K562 (cell line): ENCODE data around the gene DKK1. TPM values are rescaled to one million over a fixed set of nuclear protein-coding genes. Genes with fewer than 3 reads are reported as not detected.

Experiments used
- ATAC-seq: fragments of 200-7000 bp; cut with Tn5 transposase; 3 replicates; pipeline ENCODE4 v1.9.1; 2020; ENCODE audit warnings: moderate library complexity
- BruUV-seq: library from RNA; stranded (reverse); fragments of 400-500 nt; replicated peaks from 2 replicates; lab custom pipeline; 2021; lab: Mats Ljungman, UMichigan
- CTCF ChIA-PET: fragments of 300-600 bp; formaldehyde crosslinking; extraction: SDS; loops from one replicate; lab custom pipeline; 2021; ENCODE audit warnings: low intra/inter-chr PET ratio; lab: Yijun Ruan, JAX
- POLR2A ChIA-PET: fragments of 300-600, 350-650 bp; sonication (Branson Sonifier 250); formaldehyde crosslinking; extraction: SDS; loops from one replicate; lab custom pipeline; 2021; ENCODE audit warnings: antibody characterized with exemption, inconsistent platforms; lab: Yijun Ruan, JAX
- DNase-seq, 4 experiments: peaks; one replicate each; pipeline versions ENCODE4 v3.0.0 to v3.0.0-alpha.2; 2011 to 2018; ENCODE audit warnings: low spot score in 3 of 4, mixed read lengths in 3 of 4; ENCODE audit errors: extremely low read depth in 1 of 4
- FAIRE-seq: peaks from 2 replicates; lab custom pipeline; 2011; peaks lifted over from hg19 to GRCh38; lab: Jason Lieb, UNC
- H2AFZ ChIP-seq: 2 replicates; pipeline ENCODE4 v1.6.0; 2011; ENCODE audit warnings: low read depth, low read length, control low read depth, inconsistent platforms
- H3K27ac ChIP-seq: fragments of 200-600 bp; 3 replicates; pipeline ENCODE4 v1.8.0; 2011; ENCODE audit warnings: low read depth, mild to moderate bottlenecking, control low read depth, inconsistent platforms, low read length, moderate library complexity, mixed read lengths; ENCODE audit errors: extremely low read depth
- H3K27me3 ChIP-seq, 2 experiments: fragments of 300-600 bp in 1 of 2; 2 replicates in 1 of 2; 3 replicates in 1 of 2; pipeline versions ENCODE4 v1.6.0 to v1.8.0; 2011; ENCODE audit warnings: inconsistent platforms in 2 of 2, low read length in 2 of 2, mild to moderate bottlenecking in 1 of 2, mixed read lengths in 1 of 2, moderate library complexity in 1 of 2; ENCODE audit not compliant: control insufficient read depth in 2 of 2, insufficient read depth in 2 of 2
- H3K36me3 ChIP-seq: fragments of 300-600 bp; 3 replicates; pipeline ENCODE4 v1.8.0; 2011; ENCODE audit warnings: mild to moderate bottlenecking, low read length, inconsistent platforms; ENCODE audit not compliant: control insufficient read depth, insufficient read depth
- H3K4me1 ChIP-seq, 2 experiments: fragments of 200-600 bp in 1 of 2; replicated peaks in 1 of 2; 2 replicates in 1 of 2; 3 replicates in 1 of 2; pipeline versions ENCODE4 v1.5.1 to v1.8.0; 2011; ENCODE audit warnings: inconsistent platforms in 2 of 2, low read length in 2 of 2, mild to moderate bottlenecking in 1 of 2, mixed read lengths in 1 of 2, moderate library complexity in 1 of 2; ENCODE audit not compliant: control insufficient read depth in 2 of 2, insufficient read depth in 2 of 2
- H3K4me2 ChIP-seq: 2 replicates; pipeline ENCODE4 v1.6.1; 2011; ENCODE audit warnings: low read length, control low read depth, inconsistent platforms, mixed read lengths; ENCODE audit not compliant: insufficient read depth
- H3K4me3 ChIP-seq: fragments of 200-600 bp; sonication (generic), shearing (Covaris generic); 2 replicates; pipeline ENCODE4 v1.5.1; 2016; ENCODE audit warnings: control low read depth, inconsistent platforms
- H3K79me2 ChIP-seq: fragments of 200-600 bp; 3 replicates; pipeline ENCODE4 v1.8.0; 2011; ENCODE audit warnings: low read length, inconsistent platforms; ENCODE audit not compliant: control insufficient read depth, insufficient read depth
- H3K9ac ChIP-seq, 2 experiments: 2 replicates each; pipeline versions ENCODE4 v1.6.0 to v1.6.1; 2011; ENCODE audit warnings: low read depth in 2 of 2, low read length in 2 of 2, control low read depth in 1 of 2, inconsistent platforms in 1 of 2, mild to moderate bottlenecking in 1 of 2, mixed read lengths in 1 of 2; ENCODE audit not compliant: insufficient read depth in 1 of 2
- H3K9me1 ChIP-seq: one replicate; pipeline ENCODE4 v1.6.0; 2011; ENCODE audit warnings: inconsistent platforms, mild to moderate bottlenecking, low read length, moderate library complexity; ENCODE audit not compliant: control insufficient read depth, insufficient read depth
- H3K9me3 ChIP-seq: replicated peaks from 2 replicates; pipeline ENCODE4 v1.5.1; 2011; ENCODE audit warnings: low read depth, low read length, inconsistent platforms; ENCODE audit not compliant: control insufficient read depth, insufficient read depth
- H4K20me1 ChIP-seq: replicated peaks from 2 replicates; pipeline ENCODE4 v1.6.1; 2011; ENCODE audit warnings: low read length, inconsistent platforms, mixed read lengths; ENCODE audit not compliant: control insufficient read depth, insufficient read depth
- ARID3B ChIP-seq: fragments of 250-450 bp; sonication (Bioruptor Pico); IDR thresholded peaks from 2 replicates; pipeline ENCODE4 v1.4.0; 2020; ENCODE audit warnings: borderline replicate concordance
- CTCF ChIP-seq, 3 experiments: IDR thresholded peaks in 2 of 3; conservative IDR thresholded peaks in 1 of 3; 2 replicates each; pipeline ENCODE4 v1.5.1; 2011 to 2012; ENCODE audit warnings: low read length in 3 of 3, mild to moderate bottlenecking in 3 of 3, control low read depth in 2 of 3, improper control_type of control experiment in 1 of 3, inconsistent platforms in 1 of 3, low read depth in 1 of 3, mixed read lengths in 1 of 3, moderate library complexity in 1 of 3; ENCODE audit not compliant: insufficient read depth in 2 of 3
- RAD21 ChIP-seq, 2 experiments: fragments of 250-450 bp in 1 of 2; fragments of 450-650 bp in 1 of 2; sonication (Bioruptor Pico) in 1 of 2; formaldehyde crosslinking in 1 of 2; IDR thresholded peaks in 1 of 2; conservative IDR thresholded peaks in 1 of 2; 2 replicates each; pipeline versions ENCODE4 v1.4.0 to v1.8.0; 2020 to 2022; ENCODE audit warnings: mild to moderate bottlenecking in 2 of 2, moderate library complexity in 1 of 2
- RNF219 ChIP-seq: fragments of 250-450 bp; sonication (Bioruptor Pico); IDR thresholded peaks from 2 replicates; pipeline ENCODE4 v1.5.0; 2022; ENCODE audit warnings: mild to moderate bottlenecking
- VEZF1 ChIP-seq: fragments of 200-800 bp; sonication (Bioruptor generic); IDR thresholded peaks from 2 replicates; pipeline ENCODE4 v1.6.1; 2017; ENCODE audit warnings: missing genetic modification characterization, missing compliant biosample characterization
- WGBS: fragments of 100-300 bp; shearing (Covaris generic); methylation state at CpG from one replicate; pipeline ENCODE4 v1.1.6; 2016; ENCODE audit warnings: low coverage, mixed read lengths; ENCODE audit not compliant: insufficient coverage; ENCODE audit errors: missing lambda C conversion rate; 5-methylcytosine and 5-hydroxymethylcytosine counted together
- in situ Hi-C: fragments of 300-500 bp; cut with MboI; formaldehyde crosslinking; loops from 4 replicates; pipeline ENCODE4 v1.15.0; 2018; ENCODE audit warnings: inconsistent platforms, mixed read lengths
- intact Hi-C: fragments of 100-400 bp; cut with micrococcal nuclease; formaldehyde crosslinking; loops from 2 replicates; pipeline ENCODE4 v1.14.2; 2022
- polyA plus RNA-seq, 8 experiments: library from polyadenylated mRNA; depleted of rRNA in 4 of 8; stranded (reverse) in 5 of 8; unstranded in 3 of 8; fragments of >200 nt; fragmentation: Nextera tagmentation in 2 of 8; fragmentation: Illumina TruSeq in 1 of 8; extraction: Ambion mirVana in 2 of 8; extraction: Trizol in 1 of 8; gene quantifications; 2 replicates each; pipeline versions ENCODE4 v1.2.1 to v1.2.3, GENCODE V29; 2011 to 2014; ENCODE audit warnings: inconsistent platforms in 1 of 8, missing spikeins in 1 of 8
- total RNA-seq, 7 experiments: library from RNA; depleted of rRNA in 6 of 7; stranded (reverse); fragments of >200 nt in 6 of 7; fragmentation: Illumina TruSeq in 2 of 7; extraction: Trizol in 2 of 7; gene quantifications; 2 replicates each; pipeline versions ENCODE4 v1.2.1 to v1.2.3, GENCODE V29; 2011 to 2021; ENCODE audit warnings: low replicate concordance in 1 of 7

Gene DKK1
- total and polyA plus RNA-seq, 9 of the 15 experiments (the other 6 are each of a cell fraction or from before 2014, with no cell fraction given) = 0.13 TPM; not detected in 8

- intact Hi-C loops (loop anchor here (5.0 kb wide), 1 partner anchor 474 kb away; no protein-coding TSS in a partner anchor), in situ Hi-C loops (no loop called here)
- no peaks in the 10 kb centered on the region for H3K27me3 ChIP-seq
- H3K27ac ChIP-seq = no peak overlapping the region
- H3K9me1 ChIP-seq = no peaks in the 10 kb centered on the region
- DNase-seq (peak in 2 of 4 experiments; percentile 25 to 37), FAIRE-seq (no peak), ATAC-seq (peak; percentile 39; the same call in 1 of the 3 replicates)
- BruUV-seq = no TSS peak
- WGBS = 1% methylated on average over 40 of the region's 40 CpGs
- no peak overlapping the region for H3K4me2 ChIP-seq
- CTCF ChIA-PET = no interaction called here
- H3K4me3 ChIP-seq = no peak overlapping the region
- TF ChIP-seq RAD21 (CRISPR knock-in tag; conservative IDR thresholded peaks at IDR 0.05 in 1 of 2, IDR thresholded peaks at IDR 0.05 in 1 of 2) (peak; percentile 48 to 51; a peak in 3 of 4 replicates), ARID3B (CRISPR knock-in tag) (no peak), VEZF1 (peak; percentile 28; the same call in 1 of the 2 replicates), RNF219 (CRISPR knock-in tag) (no peak), CTCF (IDR thresholded peaks at IDR 0.05 in 2 of 3, conservative IDR thresholded peaks at IDR 0.05 in 1 of 3; ENCODE audit: insufficient read depth in 2 of 3, low read depth in 1 of 3, low read length in 3 of 3) (peak in 2 of 3 experiments; percentile 42 to 45; a peak in 3 of 6 replicates)
- H3K9me3 ChIP-seq = no peaks in the 10 kb centered on the region
- H4K20me1 ChIP-seq = no peaks in the 10 kb centered on the region
- H2AFZ ChIP-seq = no peak overlapping the region
- H3K36me3 ChIP-seq = no peaks in the 10 kb centered on the region
- peaks cover 0 to 3% of the 10 kb centered on the region in 2 experiments; a peak in 1 of 5 replicates for H3K4me1 ChIP-seq
- no peak overlapping the region for H3K9ac ChIP-seq
- H3K79me2 ChIP-seq = no peaks in the 10 kb centered on the region
- POLR2A ChIA-PET = no interaction called here
Observed at GRCh38 chr10:52308251-52309031, 5.6 kb upstream of the DKK1 start.
